HG02884 (cell line): Measurements from ENCODE around the gene SOS2.
"Not testable (repeated sequence)": the region's sequence is repeated elsewhere in the genome, so short reads cannot be mapped to it uniquely, and the experiment has no call there.

Experiments used
- ATAC-seq: cut with Tn5 transposase; IDR thresholded peaks from one replicate; pipeline ENCODE4 v1.9.1; 2021; ENCODE audit warnings: mild to moderate bottlenecking, moderate library complexity; ENCODE audit not compliant: unreplicated experiment

Gene SOS2

DNA sequence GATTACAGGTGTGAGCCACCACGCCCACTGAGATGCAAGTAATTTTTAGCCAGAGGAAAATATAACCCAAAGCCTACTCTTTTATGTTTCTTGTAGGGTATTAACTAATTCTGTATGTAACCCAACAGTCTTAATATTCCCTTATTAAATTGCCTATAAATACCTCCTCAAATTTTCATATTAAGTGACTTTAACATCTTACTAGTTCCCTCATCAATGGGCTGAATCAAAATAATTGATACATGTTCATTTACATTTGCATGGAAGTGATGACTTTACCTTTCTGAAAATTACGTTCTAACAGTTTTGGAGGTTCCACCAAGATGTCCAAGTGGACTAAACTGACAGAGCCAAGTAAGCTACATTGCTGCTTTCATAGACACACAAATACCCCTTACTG lies 3.1 kb downstream of the SOS2 start:
- ATAC-seq: no peak

DNA sequence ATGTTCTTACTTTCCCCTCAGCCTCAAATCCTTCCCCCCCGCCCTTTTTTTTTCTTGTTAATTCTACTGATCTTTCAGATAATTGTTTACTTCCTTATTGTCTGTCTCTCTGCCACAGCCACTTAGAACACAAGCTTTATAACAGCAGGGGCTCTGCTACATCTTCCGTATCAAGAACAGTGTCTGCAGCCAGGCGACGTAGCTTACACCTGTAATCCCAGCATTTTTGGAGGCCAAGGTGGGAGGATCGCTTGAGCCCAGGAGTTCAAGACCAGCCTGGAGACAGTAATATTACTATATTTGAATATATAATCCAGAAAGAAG lies 5.4 kb downstream of the SOS2 start:
- no peak for ATAC-seq

DNA sequence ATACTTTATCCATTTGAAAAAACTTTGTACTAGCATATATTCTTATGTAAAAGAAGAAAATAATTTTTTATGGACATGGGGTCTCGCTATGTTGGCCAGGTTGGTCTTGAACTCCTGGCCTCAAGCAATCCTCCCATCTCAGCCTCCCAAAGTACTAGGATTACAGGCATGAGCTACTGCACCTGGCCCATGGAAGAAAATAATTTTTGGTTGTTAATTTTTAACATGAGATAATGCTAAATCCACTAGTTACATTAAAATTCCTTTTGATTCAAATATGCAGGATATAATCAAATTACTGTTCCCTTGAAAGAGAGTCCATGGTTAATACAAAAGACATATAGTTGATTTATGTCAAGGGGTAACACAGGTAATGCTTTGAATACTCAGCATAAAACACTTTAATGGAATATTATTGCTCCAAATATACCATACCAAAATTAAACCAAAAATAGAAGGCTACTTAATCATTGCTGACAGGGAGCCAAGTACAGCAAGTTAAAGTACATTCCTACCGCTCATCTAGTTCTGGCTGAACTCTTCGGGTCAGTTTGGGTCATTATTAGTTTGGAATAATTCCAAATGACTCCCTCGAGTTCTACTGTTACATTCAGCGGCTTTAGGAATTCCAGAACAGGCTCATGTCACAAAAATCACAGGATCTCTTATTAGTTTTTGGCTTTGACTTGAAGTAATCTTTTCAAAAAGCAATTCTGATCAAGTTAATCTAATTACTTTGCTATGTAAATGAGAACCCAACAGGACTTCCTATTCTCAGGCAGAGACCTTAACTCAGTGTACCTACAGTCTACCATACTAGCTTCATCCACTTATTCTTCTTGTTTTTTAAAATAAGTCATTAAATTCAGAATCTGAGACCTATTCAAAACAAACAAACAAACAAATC lies 6.1 kb downstream of the SOS2 start:
- no peak for ATAC-seq

DNA sequence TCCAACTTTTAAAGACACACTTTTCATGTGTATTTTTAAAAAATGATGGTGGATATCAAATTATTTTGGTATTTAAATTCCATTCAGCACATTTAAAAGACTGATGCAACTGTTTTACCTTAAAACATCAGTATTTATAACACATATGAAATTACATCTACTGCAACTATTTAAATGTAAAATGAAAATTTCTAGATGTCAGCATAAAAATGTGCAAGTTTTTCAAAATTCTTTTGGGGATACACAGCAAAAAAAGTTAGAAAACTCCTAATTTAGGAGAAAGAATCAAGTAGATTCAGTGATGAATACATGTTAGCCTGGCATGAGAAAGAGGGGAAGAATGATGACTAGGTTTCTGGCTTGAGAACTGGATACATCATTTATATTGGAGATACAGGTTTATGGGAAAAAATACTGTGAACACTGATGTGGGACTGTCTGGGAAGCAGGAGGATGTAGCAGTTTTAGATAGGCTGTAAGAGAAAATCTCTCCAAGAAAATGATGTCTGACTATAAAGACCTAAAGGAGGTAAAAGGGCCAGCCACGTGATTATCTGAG lies 9.2 kb downstream of the SOS2 start:
- ATAC-seq: no peak

DNA sequence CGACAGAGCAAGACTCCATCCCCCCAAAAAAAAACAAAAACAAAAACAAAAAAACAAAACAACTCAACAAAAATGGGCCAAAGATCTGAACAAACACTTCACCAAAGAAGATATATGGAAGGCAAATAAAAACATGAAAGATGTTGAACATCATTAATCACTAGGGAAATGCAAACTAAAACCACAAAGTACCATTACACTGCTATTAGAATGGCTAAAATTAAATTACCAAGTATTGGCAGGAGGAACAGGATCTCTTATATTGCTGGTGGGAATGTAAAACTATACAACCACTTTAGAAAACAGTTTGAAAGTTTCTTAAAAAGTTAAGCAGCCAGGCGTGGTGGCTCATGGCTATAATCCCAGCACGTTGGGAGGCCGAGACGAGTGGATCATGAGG lies 12.9 kb downstream of the SOS2 start:
- ATAC-seq: no peak

DNA sequence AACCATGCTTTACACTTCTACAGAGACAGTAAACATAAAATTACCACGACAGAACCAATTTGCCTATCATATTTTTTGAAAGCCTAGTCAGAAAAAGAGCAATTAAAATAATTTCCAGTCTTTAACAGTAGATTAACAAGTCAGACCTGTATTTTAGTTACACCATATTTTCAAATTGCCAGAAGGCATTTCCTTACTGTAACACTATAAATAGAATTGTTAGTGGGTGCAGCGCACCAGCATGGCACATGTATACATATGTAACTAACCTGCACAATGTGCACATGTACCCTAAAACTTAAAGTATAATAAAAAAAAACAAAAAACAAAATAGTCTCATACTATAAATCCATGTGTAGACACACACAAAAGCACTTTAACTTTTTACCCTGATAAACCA lies 16.0 kb downstream of the SOS2 start:
- no peak for ATAC-seq

DNA sequence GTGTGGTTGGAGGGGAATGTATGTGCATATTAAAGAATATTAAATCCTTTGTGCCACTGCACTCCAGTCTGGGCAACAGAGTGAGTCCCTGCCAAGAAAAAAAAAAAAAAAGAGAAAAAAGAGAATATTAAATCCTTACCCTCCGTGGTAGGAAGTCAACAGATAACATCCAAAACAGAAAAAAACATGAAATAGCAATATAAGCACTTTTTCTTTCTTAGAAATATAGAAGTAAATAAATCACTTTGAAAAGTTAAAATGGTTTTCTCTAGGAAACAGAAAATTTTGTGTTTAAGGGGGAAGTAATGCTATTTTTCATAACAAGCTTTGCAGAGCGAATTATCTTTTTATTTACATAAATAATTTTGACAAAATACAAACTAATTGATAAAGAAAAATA lies 17.6 kb downstream of the SOS2 start:
- ATAC-seq: no peak

DNA sequence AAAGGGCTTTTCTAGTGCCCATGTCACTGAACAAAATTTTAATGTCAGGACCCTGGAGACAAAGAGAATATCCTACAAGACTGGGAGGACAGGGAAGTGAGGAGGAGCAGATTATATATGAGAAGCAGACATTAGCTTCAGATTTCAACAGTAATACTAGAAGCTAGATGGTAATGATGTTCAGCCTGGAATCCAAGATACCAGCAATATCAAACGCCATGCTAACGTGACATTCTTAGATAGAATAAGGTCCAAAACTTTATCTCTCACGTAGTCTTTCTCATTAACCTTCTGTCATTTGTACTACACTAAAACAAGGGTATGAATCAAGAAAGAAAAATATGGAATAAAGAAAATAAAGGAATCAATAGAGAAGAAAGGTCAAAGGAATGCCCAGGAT lies 18.7 kb downstream of the SOS2 start:
- ATAC-seq: no peak

DNA sequence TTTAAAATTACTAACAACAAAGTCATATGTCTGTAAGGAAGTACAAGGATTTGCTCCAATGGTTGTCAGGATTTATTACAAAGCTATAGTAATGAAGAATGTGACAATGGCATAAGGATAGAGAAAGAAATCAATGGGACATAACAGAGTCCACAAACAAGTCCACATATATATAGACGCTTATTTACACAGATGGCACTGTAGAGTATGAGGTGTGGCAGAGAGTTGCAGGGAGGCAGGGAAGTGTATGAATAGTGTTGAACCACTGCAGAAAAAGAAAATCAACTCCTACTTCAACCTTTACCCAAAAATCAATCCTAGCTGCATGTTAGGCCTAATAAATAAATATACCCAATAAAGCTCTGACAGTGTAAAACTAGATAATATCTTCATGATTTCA lies 21.3 kb downstream of the SOS2 start:
- ATAC-seq: no peak

DNA sequence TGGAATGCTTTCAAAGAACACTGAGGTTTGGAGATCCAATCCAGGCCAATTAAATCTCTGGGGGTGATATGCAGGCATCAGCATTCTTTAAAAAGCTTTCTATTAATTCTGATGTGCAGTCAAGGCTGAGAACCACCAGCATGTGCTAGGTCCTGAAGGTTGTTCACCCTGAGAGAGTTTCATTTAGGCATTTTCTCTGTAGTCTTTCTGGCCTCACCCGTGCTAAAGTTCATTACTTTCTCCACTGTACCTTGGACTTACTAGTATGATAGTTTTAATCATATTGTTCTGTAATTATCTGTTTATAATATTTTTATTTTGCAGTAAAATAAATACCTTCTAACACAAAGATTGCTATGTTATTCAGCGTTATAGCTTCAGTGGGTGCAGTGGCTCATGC lies 32.9 kb downstream of the SOS2 start:
- no peak for ATAC-seq

DNA sequence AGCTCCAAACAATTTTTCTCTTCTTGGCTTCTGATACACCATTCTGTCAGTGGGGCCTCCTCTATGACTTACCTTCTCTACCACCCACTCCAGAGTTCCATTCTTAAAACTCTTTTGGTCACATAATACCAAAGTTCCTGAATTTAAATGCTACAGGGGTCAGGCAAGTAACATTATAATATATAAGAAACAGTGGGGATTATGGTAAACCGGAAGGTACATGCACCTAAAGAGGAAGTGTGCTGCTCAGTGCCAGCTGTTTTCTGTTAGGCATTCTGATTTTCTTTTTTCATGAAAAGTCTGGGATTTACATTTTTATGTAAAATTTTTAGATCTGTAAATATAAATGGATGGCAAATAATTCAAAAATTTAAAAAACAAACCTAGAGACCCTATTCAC lies 39.9 kb downstream of the SOS2 start:
- no peak for ATAC-seq

DNA sequence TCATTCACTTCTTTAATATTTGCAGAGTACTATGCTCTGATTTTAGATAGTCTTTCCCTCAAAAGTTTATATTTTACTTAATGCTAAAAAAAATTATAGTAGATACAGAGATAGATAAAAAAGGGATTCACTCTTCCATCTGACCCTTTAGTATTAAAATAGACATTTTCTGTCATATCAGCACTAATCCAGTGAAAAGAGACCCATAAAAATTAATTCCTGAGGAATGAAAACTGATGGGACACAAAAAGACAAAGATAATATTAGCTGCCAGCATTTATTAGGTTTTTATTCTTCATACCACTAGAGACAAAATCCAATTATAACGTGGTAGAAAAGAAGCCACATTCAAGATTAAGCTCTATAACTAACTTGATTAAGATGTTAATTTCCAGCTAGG lies 45.3 kb downstream of the SOS2 start:
- ATAC-seq: no peak

DNA sequence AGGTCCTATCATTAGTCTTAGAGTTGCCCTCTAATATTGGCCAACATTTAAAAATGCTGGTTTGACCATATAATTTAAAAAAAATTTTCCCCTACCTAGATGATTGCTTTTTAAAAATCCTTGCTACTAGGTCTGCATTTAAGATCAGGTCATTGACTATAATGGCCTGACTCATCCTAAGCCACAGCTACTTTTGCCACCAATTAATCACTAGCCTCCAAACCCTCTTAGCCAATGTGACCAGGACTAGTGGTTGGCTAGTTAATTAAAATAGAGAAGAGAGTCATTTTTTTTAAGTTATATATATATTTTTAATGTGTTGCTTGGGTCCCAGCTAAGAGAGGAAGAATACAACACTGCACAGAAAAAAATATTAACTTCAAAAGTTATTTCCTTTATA lies 57.5 kb downstream of the SOS2 start:
- no peak for ATAC-seq

DNA sequence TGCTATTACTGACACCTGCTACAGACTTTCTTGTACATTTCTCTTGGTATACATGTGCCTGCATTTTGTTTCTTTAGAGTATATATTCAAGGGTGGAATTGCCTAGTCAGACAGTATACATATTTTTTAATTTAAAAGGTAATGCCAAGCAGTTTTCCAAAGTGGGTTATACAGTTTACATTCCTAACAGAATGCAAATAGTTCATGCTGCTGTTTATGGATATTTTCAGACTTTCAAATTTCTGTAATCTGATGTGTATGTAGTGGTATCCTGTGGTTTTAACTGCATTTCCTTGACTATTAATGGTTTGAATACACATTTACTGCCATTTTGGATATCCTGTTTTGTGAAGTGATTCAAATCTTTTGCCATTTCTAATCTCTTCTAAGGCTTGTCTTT lies 59.5 kb downstream of the SOS2 start:
- ATAC-seq: no peak

DNA sequence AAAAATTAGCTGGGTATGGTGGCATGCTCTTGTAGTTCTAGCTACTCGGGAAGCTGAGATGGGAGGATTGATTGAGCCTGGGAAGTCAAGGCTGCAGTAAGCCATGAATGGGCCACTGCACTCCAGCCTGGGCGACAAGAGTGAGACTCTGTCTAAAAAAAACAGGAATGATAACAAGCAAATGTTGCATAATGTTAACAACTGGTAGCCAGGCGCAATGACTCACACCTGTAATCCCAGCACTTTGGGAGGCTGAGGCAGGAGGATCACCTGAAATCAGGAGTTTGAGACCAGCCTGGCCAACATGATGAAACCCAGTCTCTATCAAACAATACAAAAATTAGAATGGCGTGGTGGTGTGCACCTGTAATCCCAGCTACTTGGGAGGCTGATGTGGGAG lies 64.0 kb downstream of the SOS2 start:
- not testable (repeated sequence) for ATAC-seq

DNA sequence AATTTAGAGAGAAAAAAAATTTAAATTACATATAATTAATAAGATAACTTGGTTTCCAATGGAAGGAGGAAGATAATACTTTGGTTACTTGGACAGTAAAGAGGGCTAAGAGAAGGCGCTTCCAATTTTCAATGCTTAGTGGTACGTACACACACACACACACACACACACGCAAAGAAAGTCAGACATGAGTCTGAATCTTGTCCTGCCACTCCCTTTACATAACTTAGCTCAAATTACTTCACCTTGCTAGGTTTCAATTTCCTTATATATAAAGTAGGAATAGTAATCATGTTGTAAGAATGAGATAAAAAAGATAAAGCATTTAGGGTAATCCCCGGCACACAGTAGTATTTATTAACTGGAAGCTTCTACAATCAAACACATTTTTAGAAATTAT lies 75.3 kb downstream of the SOS2 start:
- no peak for ATAC-seq

DNA sequence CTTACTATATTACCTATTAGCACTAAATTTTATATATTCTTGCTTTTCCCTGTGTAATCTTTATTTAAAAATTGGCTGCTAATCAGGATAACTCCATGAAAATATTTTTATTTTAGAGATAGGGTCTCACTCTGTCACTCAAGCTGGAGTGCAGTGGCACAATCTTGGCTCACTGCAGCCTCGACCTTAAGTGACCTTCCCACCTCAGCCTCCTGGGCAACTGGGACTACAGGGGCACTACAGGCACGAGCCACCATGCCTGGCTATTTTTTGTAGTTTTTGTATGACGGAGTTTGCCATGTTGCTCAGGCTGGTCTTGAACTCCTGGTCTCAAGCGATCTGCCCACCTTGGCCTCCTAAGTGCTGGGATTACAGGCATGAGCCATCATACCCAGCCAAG lies 82.6 kb downstream of the SOS2 start:
- ATAC-seq: no peak

DNA sequence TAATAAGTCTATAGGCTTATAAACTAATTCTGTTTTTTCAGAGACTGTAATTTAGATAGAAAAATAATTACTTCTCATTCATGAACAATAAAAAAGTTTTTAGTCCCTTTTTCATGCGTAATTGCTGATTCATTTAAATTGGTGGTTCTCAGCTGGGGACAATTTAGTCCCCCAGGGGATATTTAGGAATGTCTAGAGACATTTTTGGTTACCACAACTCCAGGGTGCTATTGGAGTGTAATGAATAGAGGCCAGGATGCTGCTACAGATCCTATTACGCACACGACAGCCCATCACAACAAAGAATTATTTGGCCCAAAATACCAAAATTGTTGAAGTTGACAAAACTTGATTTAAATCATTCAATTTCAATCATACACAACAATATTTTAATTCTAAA lies 92.2 kb downstream of the SOS2 start:
- no peak for ATAC-seq

DNA sequence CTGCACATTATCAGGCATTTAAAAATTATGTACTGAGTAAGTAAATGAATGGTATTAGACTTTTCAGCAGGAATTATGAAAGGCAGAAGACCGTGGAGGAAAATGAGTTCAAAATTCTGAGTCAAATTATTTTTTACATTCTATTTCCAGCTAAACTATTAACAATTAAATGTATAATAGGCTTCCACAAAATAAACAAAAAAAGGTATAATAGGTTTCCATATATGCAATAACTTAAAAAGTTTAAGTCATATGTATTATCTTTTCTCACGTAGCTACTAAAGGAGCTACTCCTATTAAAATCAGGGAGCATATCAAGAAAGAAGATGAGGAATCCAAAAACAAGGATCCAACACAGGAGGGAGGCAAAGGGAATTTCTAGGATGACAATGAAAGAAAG lies 103.6 kb downstream of the SOS2 start:
- ATAC-seq: no peak

DNA sequence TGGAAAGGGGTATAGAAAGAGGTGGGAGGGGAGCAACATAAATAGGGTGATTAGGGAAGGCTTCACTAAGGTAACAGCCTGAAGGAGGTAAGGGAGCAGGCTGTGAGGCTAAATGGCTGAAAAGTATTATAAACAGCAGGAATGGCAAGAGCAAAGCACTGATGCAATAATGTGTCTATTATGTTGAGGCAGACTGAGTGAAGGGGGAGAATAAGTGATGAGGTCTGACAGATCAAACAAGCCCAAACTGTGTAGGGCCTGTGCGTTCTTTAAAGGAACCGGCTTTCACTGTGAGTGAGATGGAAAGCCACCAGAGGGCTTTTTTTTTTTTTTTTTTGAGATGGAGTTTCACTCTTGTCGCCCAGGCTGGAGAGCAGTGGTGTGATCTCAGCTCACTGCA lies 108.3 kb downstream of the SOS2 start:
- no peak for ATAC-seq

DNA sequence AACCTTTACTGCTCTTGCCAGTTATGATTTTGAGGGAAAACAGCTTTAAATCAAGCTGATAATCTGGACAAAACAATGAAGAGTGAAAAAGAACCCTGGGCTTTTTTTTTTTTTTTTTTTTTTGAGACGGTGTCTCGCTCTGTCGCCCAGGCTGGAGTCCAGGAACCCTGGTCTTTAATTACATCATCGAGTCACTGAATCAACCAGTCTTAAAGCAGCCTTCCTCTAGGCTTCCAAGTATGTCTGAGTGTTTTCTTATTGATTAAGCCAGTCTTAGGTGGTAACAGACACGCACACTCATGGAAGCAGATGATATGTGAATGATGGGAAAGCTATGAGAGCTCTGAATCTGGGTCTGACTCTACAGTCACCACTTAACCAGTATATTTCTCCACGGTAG lies 109.1 kb downstream of the SOS2 start:
- no peak for ATAC-seq

DNA sequence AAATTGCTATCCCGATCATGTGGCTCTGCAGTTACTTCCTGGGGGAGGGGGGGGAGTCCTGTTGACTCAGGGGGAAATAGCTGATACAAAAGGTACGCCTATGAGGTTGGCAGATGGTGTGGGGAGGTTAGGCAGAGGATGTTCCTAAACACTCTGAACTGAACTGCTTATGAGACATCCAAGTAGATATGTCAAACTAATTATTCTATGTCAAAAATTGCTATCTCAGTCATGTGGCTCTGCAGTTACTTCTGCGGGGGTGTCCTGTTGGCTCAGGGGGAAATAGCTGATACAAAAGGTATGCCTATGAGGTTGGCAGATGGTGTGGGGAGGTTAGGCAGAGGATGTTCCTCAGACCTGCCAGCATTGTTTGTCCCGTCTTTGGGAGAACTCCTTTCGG lies 109.9 kb downstream of the SOS2 start:
- no peak for ATAC-seq

DNA sequence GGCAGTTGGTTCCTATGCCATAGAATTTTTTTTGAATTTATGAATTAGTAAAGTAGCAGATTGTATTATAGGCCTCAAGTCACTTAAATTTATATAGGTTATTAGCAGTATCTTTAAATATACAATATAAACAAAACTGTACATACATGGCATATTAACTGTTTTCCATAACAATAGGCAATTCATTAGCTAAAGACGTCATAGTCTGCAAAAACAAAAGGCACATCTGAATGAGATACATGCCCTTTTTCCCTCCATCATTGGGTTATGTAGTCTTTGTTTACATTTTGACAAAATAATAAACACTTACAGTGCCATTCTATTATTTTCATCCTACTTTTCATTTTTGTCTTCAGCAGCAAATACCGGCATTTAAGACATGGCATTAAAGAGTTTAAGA lies 113.9 kb downstream of the SOS2 start:
- no peak for ATAC-seq
